CD4-positive, alpha-beta T cell treated with Interleukin-1 beta for 1 hour (primary cell): Measurements from ENCODE around the gene LMOD2.

Experiments
- DNase-seq, 2 donors: peaks; one replicate each; pipeline ENCODE4 v3.0.0-alpha.2; 2020 to 2022

The LMOD2 gene

DNA sequence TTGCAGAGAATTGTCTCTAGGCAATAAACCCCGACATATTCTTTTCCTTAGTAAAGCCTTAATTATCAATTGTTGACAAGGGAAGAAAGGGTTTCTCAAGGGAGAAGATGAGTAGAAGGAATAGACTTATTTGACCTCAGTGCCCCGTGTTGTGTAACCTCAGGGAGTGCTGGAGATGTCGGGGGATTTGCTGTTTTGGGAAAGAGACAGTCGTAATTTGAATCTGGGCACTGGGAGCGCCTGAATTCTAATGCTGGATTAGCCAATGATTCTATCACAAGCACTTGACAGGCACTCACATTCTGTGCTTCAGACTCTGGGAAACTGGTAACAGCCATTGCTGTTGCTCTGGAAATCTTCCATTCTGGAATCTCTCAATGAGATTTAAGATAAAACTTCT, 13.8 kb upstream of the LMOD2 start:
- DNase-seq: no peak

- DNase-seq: no peak
Observed at GRCh38 chr7:123643495-123644441, 11.9 kb upstream of the LMOD2 start.

GRCh38 chr7:123645516-123645915, 10.2 kb upstream of the LMOD2 start:
- no peak for DNase-seq

- DNase-seq: no peak
Observed at GRCh38 chr7:123647106-123647730, 8.4 kb upstream of the LMOD2 start.

DNA sequence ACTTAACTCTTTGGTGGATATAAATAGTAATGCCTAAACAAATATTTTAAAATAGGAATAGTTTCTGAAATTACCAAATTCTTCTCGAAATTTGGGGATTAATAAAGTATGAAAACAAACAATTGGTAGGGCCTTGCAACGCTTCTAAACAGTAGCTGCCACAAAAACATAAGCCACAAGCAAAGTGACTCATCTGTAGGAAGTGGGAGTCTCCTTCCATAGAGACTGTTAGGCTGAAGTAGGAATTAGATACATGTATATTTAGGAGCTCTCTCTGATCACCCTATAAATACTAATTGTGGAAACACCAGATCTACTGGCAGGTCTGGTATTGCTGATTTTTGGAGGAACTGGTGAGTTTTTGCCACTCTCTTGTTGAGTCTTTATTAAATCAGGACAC, 5.7 kb upstream of the LMOD2 start:
- no peak for DNase-seq

- DNase-seq: no peak
Observed at GRCh38 chr7:123650595-123650994, 5.1 kb upstream of the LMOD2 start.

- no peak for DNase-seq
Observed at GRCh38 chr7:123652406-123652805, 3.3 kb upstream of the LMOD2 start.

- DNase-seq: no peak
Observed at GRCh38 chr7:123653162-123653561, 2.5 kb upstream of the LMOD2 start.

DNA sequence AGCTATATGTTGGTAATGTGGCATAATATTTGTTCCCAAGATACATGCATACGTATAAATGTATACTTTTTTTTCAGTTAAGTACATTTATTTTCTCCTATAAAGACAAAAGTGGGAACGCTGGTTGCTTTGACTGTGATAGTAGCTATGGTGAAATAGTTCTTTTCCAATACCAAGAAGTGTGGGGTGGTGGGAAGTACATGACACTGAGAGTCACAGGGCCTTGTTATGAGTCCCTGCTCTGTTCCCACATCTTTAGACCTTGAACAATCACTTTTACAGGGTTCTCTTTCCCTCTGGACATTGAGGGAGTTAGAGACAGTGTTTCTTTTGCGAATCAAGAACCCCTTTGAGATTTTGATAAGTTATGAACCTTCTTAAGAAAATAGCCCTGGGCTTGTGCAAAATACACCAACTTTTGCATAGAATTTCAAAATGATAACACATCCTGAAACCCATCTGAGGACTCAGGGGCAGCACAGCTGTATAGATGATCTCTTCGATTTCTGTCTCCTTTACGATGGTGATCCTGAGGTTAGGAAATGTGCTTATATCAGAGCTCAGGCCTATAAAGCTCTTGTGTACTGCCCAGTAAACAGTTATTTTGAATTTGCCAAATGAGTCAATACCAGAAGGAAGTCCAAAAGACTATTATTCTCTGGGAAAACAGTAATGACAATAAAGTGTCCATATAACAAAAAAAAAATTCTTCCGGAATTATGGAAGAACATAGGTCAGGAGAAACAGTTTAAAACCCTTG, 1.1 kb downstream of the LMOD2 start:
- DNase-seq: no peak

GRCh38 chr7:123657304-123657685, 1.6 kb downstream of the LMOD2 start:
- DNase-seq: no peak

- DNase-seq: no peak
Observed at GRCh38 chr7:123658023-123658422, 2.4 kb downstream of the LMOD2 start.

DNA sequence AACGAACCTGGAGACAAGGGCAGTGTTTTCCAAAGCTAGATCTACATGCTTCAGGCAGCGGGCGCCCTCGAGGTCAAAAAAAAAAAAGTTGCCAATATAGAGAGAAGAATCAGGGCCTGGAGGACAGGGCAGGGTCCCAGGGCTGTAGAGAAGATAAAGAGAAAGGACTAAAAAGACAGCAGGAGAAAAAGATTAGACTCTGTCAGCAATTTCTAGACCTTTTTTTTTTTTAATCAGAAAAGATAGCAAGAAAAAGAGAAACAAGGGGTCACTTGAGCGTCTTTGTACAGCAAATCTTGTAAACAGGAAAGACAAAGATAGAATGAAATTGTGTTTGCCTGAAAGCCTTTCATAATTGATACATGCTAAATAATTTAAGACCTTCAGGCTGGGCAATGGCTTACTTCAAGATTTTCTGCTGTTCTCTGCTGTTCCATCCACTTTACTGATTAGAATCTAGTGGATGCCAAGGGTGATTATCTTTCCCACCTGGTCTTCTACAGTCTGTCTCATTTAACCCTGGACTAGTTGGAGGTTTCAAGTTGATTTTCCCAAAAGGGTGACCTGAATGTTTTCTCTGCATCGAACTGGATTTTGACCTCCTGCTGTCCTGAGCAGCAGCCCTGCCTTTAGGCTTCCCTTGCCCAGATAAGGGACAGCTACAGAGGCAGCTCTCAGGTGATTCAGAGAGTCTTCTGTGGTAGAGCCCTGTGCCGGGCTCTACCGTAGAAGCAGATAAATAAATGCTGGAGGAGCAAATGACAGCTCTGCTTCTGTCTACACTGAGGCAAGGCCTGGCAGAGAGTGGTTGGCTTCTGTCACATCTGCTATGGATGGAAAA, 5.1 kb downstream of the LMOD2 start:
- no peak for DNase-seq

DNA sequence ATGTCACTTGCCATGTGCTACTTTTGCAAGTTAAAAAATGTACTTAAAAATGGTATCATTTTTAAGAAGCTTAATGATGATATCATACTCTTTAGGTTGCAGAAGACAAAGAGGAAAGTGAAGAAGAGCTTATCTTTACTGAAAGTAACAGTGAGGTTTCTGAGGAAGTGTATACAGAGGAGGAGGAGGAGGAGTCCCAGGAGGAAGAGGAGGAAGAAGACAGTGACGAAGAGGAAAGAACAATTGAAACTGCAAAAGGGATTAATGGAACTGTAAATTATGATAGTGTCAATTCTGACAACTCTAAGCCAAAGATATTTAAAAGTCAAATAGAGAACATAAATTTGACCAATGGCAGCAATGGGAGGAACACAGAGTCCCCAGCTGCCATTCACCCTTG, 6.1 kb downstream of the LMOD2 start:
- DNase-seq: no peak

DNA sequence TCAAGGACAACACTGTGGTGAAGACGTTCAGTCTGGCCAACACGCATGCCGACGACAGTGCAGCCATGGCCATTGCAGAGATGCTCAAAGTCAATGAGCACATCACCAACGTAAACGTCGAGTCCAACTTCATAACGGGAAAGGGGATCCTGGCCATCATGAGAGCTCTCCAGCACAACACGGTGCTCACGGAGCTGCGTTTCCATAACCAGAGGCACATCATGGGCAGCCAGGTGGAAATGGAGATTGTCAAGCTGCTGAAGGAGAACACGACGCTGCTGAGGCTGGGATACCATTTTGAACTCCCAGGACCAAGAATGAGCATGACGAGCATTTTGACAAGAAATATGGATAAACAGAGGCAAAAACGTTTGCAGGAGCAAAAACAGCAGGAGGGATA, 6.6 kb downstream of the LMOD2 start:
- DNase-seq: no peak

- no peak for DNase-seq
Observed at GRCh38 chr7:123662755-123663154, 7.1 kb downstream of the LMOD2 start.

DNA sequence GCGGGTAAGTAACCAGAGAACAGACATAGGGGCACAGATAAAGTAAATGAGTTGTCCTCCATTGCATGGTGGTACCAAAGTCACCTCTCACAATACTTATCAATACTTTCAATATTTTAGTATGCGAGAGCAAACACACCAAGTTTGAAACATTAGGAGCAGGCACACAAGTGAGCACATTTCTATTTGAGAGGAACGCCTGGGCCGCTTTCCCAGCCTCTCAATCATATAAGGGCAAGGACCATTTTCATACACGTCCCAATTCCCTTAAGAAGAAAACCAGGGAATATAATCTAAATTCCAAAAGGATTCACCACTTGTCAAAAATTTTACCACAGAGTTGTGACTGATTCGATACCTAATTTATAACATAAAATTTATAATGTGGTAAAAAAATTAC, 7.5 kb downstream of the LMOD2 start:
- DNase-seq: no peak

- DNase-seq: no peak
Observed at GRCh38 chr7:123665157-123665556, 9.5 kb downstream of the LMOD2 start.

DNA sequence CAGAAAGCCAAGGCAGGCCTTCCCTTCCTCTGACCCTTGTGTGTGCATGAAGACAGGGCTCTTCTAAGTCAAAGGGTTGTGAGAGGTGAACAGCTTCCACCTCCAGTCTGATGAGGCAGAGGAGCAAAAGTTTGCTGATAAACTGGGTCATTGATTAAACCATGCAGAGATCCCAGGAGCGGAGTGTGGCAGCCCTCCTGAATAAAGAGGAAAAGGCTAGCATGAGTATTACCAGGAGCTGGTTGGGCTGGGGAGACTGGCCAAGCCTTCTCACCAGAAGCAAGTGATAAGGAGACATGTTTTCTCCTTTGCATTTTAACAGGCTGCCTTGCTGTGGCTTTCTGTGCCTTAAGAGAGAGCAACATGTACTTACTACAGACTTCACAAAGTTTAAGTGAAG, 10.2 kb downstream of the LMOD2 start:
- DNase-seq: no peak

DNA sequence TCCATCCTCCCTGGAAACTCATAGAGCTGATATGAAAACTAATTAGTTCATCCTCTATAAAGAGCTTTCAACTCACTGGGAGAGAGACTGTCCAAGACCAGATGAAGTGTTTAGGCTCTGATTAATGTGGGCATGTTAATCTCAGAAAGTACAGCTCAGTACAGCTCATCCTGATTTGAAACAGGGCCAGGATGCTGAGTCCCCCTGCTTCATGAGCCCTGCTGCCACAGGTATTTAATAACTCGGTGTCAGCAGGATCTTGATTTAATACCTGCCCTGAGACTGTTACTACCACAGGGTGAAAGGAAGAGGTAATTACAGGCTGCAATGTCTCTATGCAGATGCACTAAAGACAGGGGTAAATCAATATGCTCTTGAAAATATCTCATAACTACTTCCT, 10.8 kb downstream of the LMOD2 start:
- DNase-seq: no peak

DNA sequence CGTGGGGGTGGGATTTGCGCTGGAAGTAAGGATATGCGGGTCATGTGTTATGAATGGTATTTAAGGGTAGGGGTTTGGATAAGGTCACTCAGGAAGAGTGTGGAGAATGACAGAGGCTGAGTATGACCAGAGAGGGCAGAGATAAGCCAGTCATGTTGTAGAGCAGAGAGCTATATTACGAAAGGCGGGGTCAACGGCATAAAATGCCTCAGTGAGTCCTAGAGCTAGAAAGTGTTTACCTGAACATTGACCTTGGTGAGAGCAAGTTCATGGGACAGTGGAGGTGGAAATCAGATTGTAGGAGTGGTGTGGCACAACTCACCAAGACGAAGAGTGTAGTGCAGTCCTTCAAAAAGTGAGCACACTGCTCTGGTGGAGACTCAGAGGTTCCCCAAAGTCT, 13.8 kb downstream of the LMOD2 start:
- no peak for DNase-seq

GRCh38 chr7:123673137-123673732, 17.6 kb downstream of the LMOD2 start:
- no peak for DNase-seq

DNA sequence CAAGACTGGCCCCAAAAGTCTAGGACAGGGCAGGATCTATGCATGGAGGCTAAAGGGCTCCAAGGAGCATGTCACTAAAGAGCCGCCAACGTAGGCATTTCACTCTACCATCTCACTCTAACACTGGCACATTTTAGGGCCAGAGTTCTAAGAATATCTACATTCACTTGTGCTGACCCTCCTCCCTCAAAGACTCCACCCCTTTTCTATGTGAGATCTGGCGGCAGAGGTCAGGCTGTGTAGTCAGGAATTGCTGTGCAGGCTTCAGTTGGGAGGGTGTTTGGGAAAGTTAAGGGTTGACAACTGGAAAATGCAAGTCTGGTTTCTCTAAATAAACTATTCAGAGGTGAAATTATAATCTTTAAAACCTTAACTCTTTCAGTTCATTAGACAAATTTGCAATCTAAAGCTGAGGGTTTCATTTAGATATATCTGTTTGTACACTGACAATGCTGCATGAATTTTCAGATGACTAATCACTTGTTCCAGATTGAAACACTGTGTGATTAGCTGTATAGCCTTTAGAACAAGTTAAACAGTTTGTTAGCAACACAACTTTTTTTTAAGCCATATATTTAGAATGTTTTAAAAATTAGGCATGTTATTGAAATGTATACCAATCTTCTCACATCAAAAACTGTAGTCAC, 18.2 kb downstream of the LMOD2 start:
- DNase-seq: no peak
